Measurements from ENCODE around the gene PTPN3. TPM values are rescaled to one million over a fixed set of nuclear protein-coding genes. Genes with fewer than 3 reads are reported as not detected.

The PTPN3 gene
- total RNA-seq, 4 donors from 2014 or later = 0.29 to 5.5 (median 2.1) TPM

DNA sequence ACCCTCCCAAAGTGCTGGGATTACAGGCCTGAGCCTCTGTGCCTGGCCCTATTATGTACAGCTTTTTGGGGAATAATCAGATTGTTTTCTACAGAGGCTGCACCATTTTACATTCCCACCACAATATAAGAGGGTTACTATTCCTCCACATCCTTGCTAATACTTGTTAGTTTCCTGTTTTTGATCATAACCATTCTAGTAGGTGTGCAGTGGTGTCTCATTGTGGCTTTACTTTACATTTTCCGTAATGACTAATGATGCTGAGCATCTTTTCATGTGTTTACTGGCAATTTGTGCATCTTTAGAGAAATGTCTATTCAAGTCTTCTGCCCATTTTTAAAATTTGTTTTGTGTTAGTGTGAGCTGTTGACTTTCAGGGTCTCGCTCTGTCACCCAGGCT is 18.3 kb downstream of the PTPN3 start:
- no peak for DNase-seq
- Histone ChIP-seq H3K4me1 (no peaks in the 10 kb centered on the region), H3K27me3 (no peaks in the 10 kb centered on the region), H3K4me3 (no peak overlapping the region), H3K9me3 (no peaks in the 10 kb centered on the region), H3K27ac (no peak overlapping the region), H3K36me3 (no peaks in the 10 kb centered on the region)
- no peak for TF ChIP-seq POLR2A (IDR thresholded peaks at IDR 0.05)
- TF ChIP-seq, protein P1, sequence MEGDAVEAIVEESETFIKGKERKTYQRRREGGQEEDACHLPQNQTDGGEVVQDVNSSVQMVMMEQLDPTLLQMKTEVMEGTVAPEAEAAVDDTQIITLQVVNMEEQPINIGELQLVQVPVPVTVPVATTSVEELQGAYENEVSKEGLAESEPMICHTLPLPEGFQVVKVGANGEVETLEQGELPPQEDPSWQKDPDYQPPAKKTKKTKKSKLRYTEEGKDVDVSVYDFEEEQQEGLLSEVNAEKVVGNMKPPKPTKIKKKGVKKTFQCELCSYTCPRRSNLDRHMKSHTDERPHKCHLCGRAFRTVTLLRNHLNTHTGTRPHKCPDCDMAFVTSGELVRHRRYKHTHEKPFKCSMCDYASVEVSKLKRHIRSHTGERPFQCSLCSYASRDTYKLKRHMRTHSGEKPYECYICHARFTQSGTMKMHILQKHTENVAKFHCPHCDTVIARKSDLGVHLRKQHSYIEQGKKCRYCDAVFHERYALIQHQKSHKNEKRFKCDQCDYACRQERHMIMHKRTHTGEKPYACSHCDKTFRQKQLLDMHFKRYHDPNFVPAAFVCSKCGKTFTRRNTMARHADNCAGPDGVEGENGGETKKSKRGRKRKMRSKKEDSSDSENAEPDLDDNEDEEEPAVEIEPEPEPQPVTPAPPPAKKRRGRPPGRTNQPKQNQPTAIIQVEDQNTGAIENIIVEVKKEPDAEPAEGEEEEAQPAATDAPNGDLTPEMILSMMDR (IDR thresholded peaks at IDR 0.05) = no peak
- intact Hi-C loops (cut with DNase I; ENCODE audit: low total_unique reads) = no loop called here

DNA sequence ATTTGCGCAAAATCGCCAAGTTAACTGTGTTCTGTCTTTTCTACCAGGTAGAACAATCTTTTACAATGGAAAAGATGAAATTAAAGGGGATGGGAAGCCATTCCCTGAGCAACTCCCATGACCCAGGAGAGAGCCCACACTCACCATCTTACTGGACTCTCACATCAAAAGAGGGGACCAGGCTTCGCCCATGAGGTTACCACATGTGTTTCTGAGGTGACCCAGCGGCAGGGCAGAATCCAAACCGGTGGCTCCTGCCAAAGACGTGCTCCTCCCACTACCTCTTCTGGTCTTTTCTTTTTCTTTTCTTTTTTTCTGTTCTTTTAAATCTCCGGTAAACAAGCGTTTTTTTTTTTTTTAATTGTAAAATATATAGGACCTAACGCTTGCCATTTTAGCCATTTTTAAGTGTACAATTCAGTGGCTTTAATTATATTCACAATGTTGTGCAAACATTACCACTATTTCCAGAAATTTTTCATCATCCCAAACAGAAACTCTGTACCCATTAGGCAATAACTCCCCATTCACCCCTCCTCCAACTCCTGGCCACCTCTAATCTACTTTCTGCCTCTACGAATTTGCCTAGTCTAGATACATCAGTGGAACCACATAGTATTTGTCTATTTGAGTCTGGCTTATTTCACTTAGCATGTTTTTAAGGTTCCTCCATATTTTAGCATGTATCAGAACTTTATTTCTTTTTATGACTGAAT is 19.3 kb downstream of the PTPN3 start:
- Histone ChIP-seq H3K4me1 (no peaks in the 10 kb centered on the region), H3K27ac (no peak overlapping the region), H3K36me3 (no peaks in the 10 kb centered on the region), H3K4me3 (no peak overlapping the region), H3K9me3 (no peaks in the 10 kb centered on the region), H3K27me3 (no peaks in the 10 kb centered on the region)
- TF ChIP-seq, protein P1 (IDR thresholded peaks at IDR 0.05) = no peak
- no peak for TF ChIP-seq POLR2A (IDR thresholded peaks at IDR 0.05)
- intact Hi-C loops (cut with DNase I; ENCODE audit: low total_unique reads) = no loop called here
- DNase-seq = no peak

DNA sequence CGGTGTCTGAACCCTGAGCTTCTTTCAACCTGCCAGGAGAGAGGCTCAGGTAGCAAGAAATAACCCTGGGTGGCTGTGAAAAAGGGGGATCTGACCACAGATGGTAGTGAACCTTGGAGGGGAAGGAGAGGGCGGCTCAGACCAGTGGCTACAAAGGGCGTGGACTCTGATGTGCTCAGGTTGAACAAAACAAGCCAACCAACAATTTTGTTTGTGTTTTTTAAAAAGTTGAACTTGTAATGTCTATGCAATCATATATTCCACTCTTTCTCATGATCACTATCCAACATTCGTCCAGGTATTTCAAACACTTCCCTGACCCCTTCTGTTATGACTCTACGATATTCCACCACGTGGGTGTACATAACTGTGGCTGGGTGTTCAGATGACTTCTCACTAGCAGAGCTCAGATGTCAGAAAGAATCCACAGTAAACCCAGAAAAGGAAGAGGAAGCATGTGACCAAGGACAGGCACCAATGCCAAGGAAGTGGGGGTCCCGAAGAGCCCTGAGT is 20.0 kb downstream of the PTPN3 start:
- no peak overlapping the region for H3K4me3 ChIP-seq
- H3K27me3 ChIP-seq = no peaks in the 10 kb centered on the region
- intact Hi-C loops (cut with DNase I; ENCODE audit: low total_unique reads) = no loop called here
- no peaks in the 10 kb centered on the region for H3K36me3 ChIP-seq
- no peak for TF ChIP-seq POLR2A (IDR thresholded peaks at IDR 0.05)
- TF ChIP-seq, protein P1 (IDR thresholded peaks at IDR 0.05) = no peak
- DNase-seq = no peak
- H3K4me1 ChIP-seq = no peaks in the 10 kb centered on the region
- H3K27ac ChIP-seq = no peak overlapping the region
- H3K9me3 ChIP-seq = no peaks in the 10 kb centered on the region

DNA sequence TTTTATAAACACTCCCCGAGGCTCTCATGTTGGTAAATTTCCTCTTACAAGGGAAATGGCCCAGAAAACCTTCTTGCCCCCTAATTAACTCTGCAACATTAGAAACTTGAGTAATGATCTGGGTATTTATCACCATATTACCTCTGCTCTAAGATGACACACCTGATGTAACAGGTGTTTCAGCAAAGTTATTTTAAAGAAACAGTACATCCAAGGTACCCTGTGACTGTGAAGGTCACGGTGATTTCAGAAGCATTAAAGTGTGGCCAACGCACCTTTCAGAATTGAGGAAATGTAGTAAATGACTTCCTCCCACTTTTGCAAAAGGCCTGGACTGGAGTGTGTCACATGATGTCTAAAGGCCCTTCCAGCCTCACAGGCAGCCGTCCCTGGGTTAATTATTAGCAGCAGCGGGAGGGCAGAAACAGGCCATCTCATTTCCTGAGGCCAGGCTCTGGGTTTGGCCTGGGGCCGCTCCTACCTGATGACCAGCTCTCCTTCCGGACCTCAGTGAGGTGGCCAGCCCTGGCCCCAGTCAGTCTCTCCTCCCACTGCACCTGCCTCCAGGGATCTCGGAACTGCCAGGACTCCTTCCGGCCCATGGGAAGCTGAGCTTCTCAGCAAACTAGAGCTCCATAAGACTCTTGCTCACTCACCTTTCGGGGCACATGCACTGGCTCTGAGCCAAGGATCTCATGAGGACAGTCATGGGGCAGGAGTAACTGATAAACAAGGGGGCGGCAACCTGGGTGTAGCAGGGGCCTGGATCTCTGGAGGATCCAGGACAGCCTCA is 20.7 kb downstream of the PTPN3 start:
- Histone ChIP-seq H3K9me3 (no peaks in the 10 kb centered on the region), H3K27ac (no peak overlapping the region), H3K27me3 (no peaks in the 10 kb centered on the region), H3K36me3 (no peaks in the 10 kb centered on the region), H3K4me1 (no peaks in the 10 kb centered on the region), H3K4me3 (no peak overlapping the region)
- intact Hi-C loops (cut with DNase I; ENCODE audit: low total_unique reads) = no loop called here
- DNase-seq = no peak
- TF ChIP-seq POLR2A (IDR thresholded peaks at IDR 0.05) = peak in 1 of 2 donors; percentile 32
- TF ChIP-seq, protein P1 (IDR thresholded peaks at IDR 0.05) = no peak
